HepG2 (cell line): ENCODE measurements around the gene DENND2A.

Experiments
- CTCF ChIP-seq: sonication (generic); formaldehyde crosslinking; IDR thresholded peaks from 2 replicates; pipeline ENCODE4 v1.5.0; 2020; ENCODE audit warnings: mild to moderate bottlenecking, missing genetic modification reagents, moderate library complexity
- DMTF1 ChIP-seq: sonication (generic); formaldehyde crosslinking; IDR thresholded peaks from 2 replicates; pipeline ENCODE4 v1.4.0; 2020; ENCODE audit warnings: mild to moderate bottlenecking, missing genetic modification reagents
- EZH2 ChIP-seq: conservative IDR thresholded peaks from 2 replicates; pipeline ENCODE4 v1.6.1; 2012; ENCODE audit warnings: mild to moderate bottlenecking, low read depth, low read length, moderate library complexity
- FOSL2 ChIP-seq: sonication (generic); formaldehyde crosslinking; IDR thresholded peaks from 2 replicates; pipeline ENCODE4 v1.4.0; 2020; ENCODE audit warnings: missing genetic modification reagents
- HOXA7 ChIP-seq: sonication (generic); formaldehyde crosslinking; IDR thresholded peaks from 2 replicates; pipeline ENCODE4 v1.8.1; 2022; ENCODE audit warnings: mild to moderate bottlenecking, missing genetic modification reagents, moderate library complexity
- MXI1 ChIP-seq: IDR thresholded peaks from 3 replicates; pipeline ENCODE4 v1.6.1; 2012; ENCODE audit warnings: low read depth, low read length, inconsistent platforms, borderline replicate concordance
- NFE2L2 ChIP-seq: fragments of 150-350 bp; IDR thresholded peaks from 2 replicates; pipeline ENCODE4 v1.6.1; 2014; ENCODE audit warnings: low read length
- PHB2 ChIP-seq: fragments of 450-650 bp; IDR thresholded peaks from 2 replicates; pipeline ENCODE4 v1.6.1; 2018; ENCODE audit not compliant: partially characterized antibody
- POGZ ChIP-seq: sonication (generic); formaldehyde crosslinking; IDR thresholded peaks from 2 replicates; pipeline ENCODE4 v1.4.0; 2020; ENCODE audit warnings: mild to moderate bottlenecking, missing genetic modification reagents
- POLR2A ChIP-seq, 2 experiments: IDR thresholded peaks; 2 replicates each; pipeline ENCODE4 v1.6.1; 2011; ENCODE audit warnings: low read depth in 2 of 2, low read length in 2 of 2, mild to moderate bottlenecking in 1 of 2, moderate library complexity in 1 of 2; ENCODE audit not compliant: insufficient read depth in 1 of 2
- RELA ChIP-seq: sonication (generic); formaldehyde crosslinking; IDR thresholded peaks from 2 replicates; pipeline ENCODE4 v1.4.0; 2020; ENCODE audit warnings: missing genetic modification reagents
- USF2 ChIP-seq, 2 experiments: sonication (generic) in 1 of 2; formaldehyde crosslinking in 1 of 2; IDR thresholded peaks; 2 replicates each; pipeline versions ENCODE4 v1.5.1 to v1.6.1; 2011 to 2020; ENCODE audit warnings: borderline replicate concordance in 1 of 2, low read depth in 1 of 2, low read length in 1 of 2, mild to moderate bottlenecking in 1 of 2, missing genetic modification reagents in 1 of 2, moderate library complexity in 1 of 2
- ZNF138 ChIP-seq: sonication (generic); formaldehyde crosslinking; IDR thresholded peaks from 2 replicates; pipeline ENCODE4 v1.5.0; 2020; ENCODE audit warnings: mild to moderate bottlenecking, low read depth, missing genetic modification reagents

GRCh38 chr7:140621401-140622021 is 19.1 kb downstream of the DENND2A start:
- TF ChIP-seq FOSL2 (CRISPR knock-in tag) = no peak
- TF ChIP-seq USF2 (IDR thresholded peaks at IDR 0.05; ENCODE audit: low read depth, low read length) = no peak
- no peak for TF ChIP-seq USF2 (CRISPR knock-in tag; IDR thresholded peaks at IDR 0.05; ENCODE audit: borderline replicate concordance)
- TF ChIP-seq POLR2A (IDR thresholded peaks at IDR 0.05; ENCODE audit: insufficient read depth in 1 of 2, low read depth in 2 of 2, low read length in 2 of 2) = no peak
- TF ChIP-seq MXI1 = no peak
- no peak for TF ChIP-seq NFE2L2
- TF ChIP-seq RELA (CRISPR knock-in tag) = no peak
- no peak for TF ChIP-seq HOXA7 (CRISPR knock-in tag)
- no peak for TF ChIP-seq CTCF
- TF ChIP-seq POGZ (CRISPR knock-in tag) = no peak
- TF ChIP-seq EZH2 = no peak
- no peak for TF ChIP-seq ZNF138 (CRISPR knock-in tag)
- TF ChIP-seq PHB2 = no peak
- no peak for TF ChIP-seq DMTF1 (CRISPR knock-in tag)
